Retinal pigment epithelial cell (primary cell): ENCODE measurements around the gene SLC35D2.

Source experiments
- DNase-seq: peaks from one replicate; pipeline ENCODE4 v3.0.0-alpha.2; 2010; ENCODE audit warnings: low read depth
- H3K4me3 ChIP-seq: 2 replicates; pipeline ENCODE4 v1.5.1; 2011; ENCODE audit warnings: mild to moderate bottlenecking, low read length, control low read depth, moderate library complexity
- CTCF ChIP-seq: conservative IDR thresholded peaks from 2 replicates; pipeline ENCODE4 v1.5.1; 2011; ENCODE audit warnings: low read depth, low read length, control low read depth, inconsistent platforms

Gene SLC35D2

GRCh38 chr9:96350866-96351265 is 32.6 kb downstream of the SLC35D2 start:
- no peak overlapping the region for H3K4me3 ChIP-seq
- no peak for DNase-seq
- TF ChIP-seq CTCF = no peak

GRCh38 chr9:96348261-96348660 is 35.2 kb downstream of the SLC35D2 start:
- TF ChIP-seq CTCF = no peak
- DNase-seq = no peak
- no peak overlapping the region for H3K4me3 ChIP-seq

GRCh38 chr9:96345551-96345950 is 38.0 kb downstream of the SLC35D2 start:
- no peak overlapping the region for H3K4me3 ChIP-seq
- DNase-seq = no peak
- no peak for TF ChIP-seq CTCF

GRCh38 chr9:96344458-96345180 is 38.9 kb downstream of the SLC35D2 start:
- TF ChIP-seq CTCF = no peak
- DNase-seq = peak; percentile 91
- H3K4me3 ChIP-seq = no peak overlapping the region

GRCh38 chr9:96343515-96344360 is 39.8 kb downstream of the SLC35D2 start:
- no peak for TF ChIP-seq CTCF
- H3K4me3 ChIP-seq = no peak overlapping the region
- no peak for DNase-seq

GRCh38 chr9:96342571-96343245 is 40.8 kb downstream of the SLC35D2 start:
- DNase-seq = no peak
- TF ChIP-seq CTCF = no peak
- H3K4me3 ChIP-seq = no peak overlapping the region
